OCI-LY1 (cell line): ENCODE data around the gene SLC22A17.

ENCODE experiments used
- H2AFZ ChIP-seq: fragments of 200-600 bp; sonication (generic), shearing (Covaris generic); 2 replicates; pipeline ENCODE4 v1.6.0; 2014; ENCODE audit warnings: antibody characterized with exemption, mild to moderate bottlenecking, low read length
- H3F3A ChIP-seq: fragments of 200-600 bp; sonication (generic), shearing (Covaris generic); 2 replicates; pipeline ENCODE4 v1.6.0; 2014; ENCODE audit warnings: mild to moderate bottlenecking, antibody characterized with exemption, low read length, moderate library complexity; ENCODE audit not compliant: insufficient read depth
- H3K27ac ChIP-seq: fragments of 200-600 bp; sonication (generic); 2 replicates; pipeline ENCODE4 v1.5.1; 2014; ENCODE audit warnings: low read length, mixed run types, mild to moderate bottlenecking, low read depth; ENCODE audit not compliant: poor library complexity, severe bottlenecking
- H3K27me3 ChIP-seq: fragments of 200-600 bp; sonication (generic); 2 replicates; pipeline ENCODE4 v1.6.0; 2014; ENCODE audit warnings: antibody characterized with exemption, mild to moderate bottlenecking, low read length, moderate library complexity; ENCODE audit not compliant: insufficient read depth
- H3K36me3 ChIP-seq: fragments of 200-600 bp; sonication (generic); 2 replicates; pipeline ENCODE4 v1.6.1; 2014; ENCODE audit warnings: mild to moderate bottlenecking, antibody characterized with exemption, low read length, moderate library complexity, mixed read lengths; ENCODE audit not compliant: insufficient read depth
- H3K4me1 ChIP-seq: fragments of 200-600 bp; sonication (generic); 2 replicates; pipeline ENCODE4 v1.5.1; 2014; ENCODE audit warnings: mild to moderate bottlenecking, low read length, moderate library complexity; ENCODE audit not compliant: insufficient read depth, severe bottlenecking
- H3K4me2 ChIP-seq: fragments of 200-600 bp; sonication (generic), shearing (Covaris generic); 2 replicates; pipeline ENCODE4 v1.6.1; 2014; ENCODE audit warnings: low read length
- H3K4me3 ChIP-seq: fragments of 200-600 bp; sonication (generic); 2 replicates; pipeline ENCODE4 v1.5.1; 2014; ENCODE audit warnings: low read length, low read depth, mild to moderate bottlenecking, mixed read lengths; ENCODE audit not compliant: poor library complexity, severe bottlenecking
- H3K79me2 ChIP-seq: fragments of 200-600 bp; shearing (Covaris generic); 2 replicates; pipeline ENCODE4 v1.6.1; 2016; ENCODE audit warnings: mixed run types, low read length, mixed read lengths; ENCODE audit not compliant: insufficient read depth
- H3K9ac ChIP-seq: fragments of 200-600 bp; sonication (generic), shearing (Covaris generic); 2 replicates; pipeline ENCODE4 v1.6.1; 2014; ENCODE audit warnings: mild to moderate bottlenecking, low read length, mixed read lengths
- H3K9me2 ChIP-seq: fragments of 200-600 bp; sonication (generic), shearing (Covaris generic); 2 replicates; pipeline ENCODE4 v1.6.1; 2014; ENCODE audit warnings: low read depth, mild to moderate bottlenecking, low read length, mixed read lengths
- H3K9me3 ChIP-seq: fragments of 200-600 bp; shearing (Covaris generic); 2 replicates; pipeline ENCODE4 v1.6.1; 2014; ENCODE audit warnings: low read length, mixed read lengths
- H4K20me1 ChIP-seq: fragments of 200-600 bp; sonication (generic), shearing (Covaris generic); 2 replicates; pipeline ENCODE4 v1.6.0; 2016; ENCODE audit warnings: mild to moderate bottlenecking, low read length; ENCODE audit not compliant: insufficient read depth
- EZH2 ChIP-seq: fragments of 200-600 bp; sonication (generic), shearing (Covaris generic); IDR thresholded peaks from 2 replicates; pipeline ENCODE4 v1.8.0; 2017; ENCODE audit warnings: borderline replicate concordance, mixed run types, mild to moderate bottlenecking, antibody characterized with exemption, low read length, moderate library complexity, mixed read lengths
- TF ChIP-seq, protein P1 (sequence below): fragments of 200-600 bp; sonication (generic), shearing (Covaris generic); IDR thresholded peaks from 2 replicates; pipeline ENCODE4 v1.5.1; 2017; ENCODE audit warnings: mild to moderate bottlenecking, antibody characterized with exemption, low read length, moderate library complexity, mixed read lengths

SLC22A17 gene

DNA sequence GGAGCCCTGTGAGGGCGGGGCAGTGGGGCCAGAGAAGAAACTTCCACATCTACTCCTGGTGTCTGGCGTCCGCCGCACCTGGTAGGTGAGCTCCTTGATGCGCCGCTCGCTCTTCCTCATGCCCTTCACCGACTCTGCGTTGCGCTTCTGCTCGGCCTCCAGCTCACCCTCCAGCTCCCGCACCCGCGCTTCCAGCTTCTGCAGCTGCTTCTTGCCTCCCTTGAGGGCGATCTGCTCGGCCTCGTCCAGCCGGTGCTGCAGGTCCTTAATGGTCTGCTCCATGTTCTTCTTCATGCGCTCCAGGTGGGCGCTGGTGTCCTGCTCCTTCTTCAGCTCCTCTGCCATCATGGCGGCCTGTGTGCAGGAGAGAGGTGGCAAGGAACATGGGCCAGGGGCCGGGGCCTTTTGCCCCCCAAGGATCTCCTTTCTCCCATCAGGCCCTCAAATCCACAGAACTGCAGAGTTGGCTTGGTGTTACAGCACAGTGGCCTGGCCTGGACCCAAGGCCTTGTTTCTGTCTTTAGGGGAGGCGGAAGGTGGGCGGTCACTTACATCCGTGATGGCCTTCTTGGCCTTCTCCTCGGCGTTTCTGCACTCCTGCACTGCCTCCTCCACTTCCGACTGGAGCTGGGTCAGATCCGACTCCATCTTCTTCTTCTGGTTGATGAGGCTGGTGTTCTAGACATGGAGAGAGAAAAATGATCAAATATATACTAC, 31.8 kb upstream of the SLC22A17 start:
- Histone ChIP-seq H2AFZ (no peak overlapping the region), H3K4me1 (no peaks in the 10 kb centered on the region), H3K4me2 (no peak overlapping the region), H3K27ac (no peak overlapping the region), H4K20me1 (no peaks in the 10 kb centered on the region), H3K27me3 (peaks cover 7% of the 10 kb centered on the region; the same call in 1 of the 2 replicates), H3K79me2 (no peaks in the 10 kb centered on the region), H3F3A (no peaks in the 10 kb centered on the region), H3K4me3 (no peak overlapping the region), H3K9me3 (no peaks in the 10 kb centered on the region), H3K9ac (no peak overlapping the region), H3K9me2 (no peaks in the 10 kb centered on the region), H3K36me3 (no peaks in the 10 kb centered on the region)
- TF ChIP-seq, protein P1, sequence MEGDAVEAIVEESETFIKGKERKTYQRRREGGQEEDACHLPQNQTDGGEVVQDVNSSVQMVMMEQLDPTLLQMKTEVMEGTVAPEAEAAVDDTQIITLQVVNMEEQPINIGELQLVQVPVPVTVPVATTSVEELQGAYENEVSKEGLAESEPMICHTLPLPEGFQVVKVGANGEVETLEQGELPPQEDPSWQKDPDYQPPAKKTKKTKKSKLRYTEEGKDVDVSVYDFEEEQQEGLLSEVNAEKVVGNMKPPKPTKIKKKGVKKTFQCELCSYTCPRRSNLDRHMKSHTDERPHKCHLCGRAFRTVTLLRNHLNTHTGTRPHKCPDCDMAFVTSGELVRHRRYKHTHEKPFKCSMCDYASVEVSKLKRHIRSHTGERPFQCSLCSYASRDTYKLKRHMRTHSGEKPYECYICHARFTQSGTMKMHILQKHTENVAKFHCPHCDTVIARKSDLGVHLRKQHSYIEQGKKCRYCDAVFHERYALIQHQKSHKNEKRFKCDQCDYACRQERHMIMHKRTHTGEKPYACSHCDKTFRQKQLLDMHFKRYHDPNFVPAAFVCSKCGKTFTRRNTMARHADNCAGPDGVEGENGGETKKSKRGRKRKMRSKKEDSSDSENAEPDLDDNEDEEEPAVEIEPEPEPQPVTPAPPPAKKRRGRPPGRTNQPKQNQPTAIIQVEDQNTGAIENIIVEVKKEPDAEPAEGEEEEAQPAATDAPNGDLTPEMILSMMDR: no peak
- no peak for TF ChIP-seq EZH2

DNA sequence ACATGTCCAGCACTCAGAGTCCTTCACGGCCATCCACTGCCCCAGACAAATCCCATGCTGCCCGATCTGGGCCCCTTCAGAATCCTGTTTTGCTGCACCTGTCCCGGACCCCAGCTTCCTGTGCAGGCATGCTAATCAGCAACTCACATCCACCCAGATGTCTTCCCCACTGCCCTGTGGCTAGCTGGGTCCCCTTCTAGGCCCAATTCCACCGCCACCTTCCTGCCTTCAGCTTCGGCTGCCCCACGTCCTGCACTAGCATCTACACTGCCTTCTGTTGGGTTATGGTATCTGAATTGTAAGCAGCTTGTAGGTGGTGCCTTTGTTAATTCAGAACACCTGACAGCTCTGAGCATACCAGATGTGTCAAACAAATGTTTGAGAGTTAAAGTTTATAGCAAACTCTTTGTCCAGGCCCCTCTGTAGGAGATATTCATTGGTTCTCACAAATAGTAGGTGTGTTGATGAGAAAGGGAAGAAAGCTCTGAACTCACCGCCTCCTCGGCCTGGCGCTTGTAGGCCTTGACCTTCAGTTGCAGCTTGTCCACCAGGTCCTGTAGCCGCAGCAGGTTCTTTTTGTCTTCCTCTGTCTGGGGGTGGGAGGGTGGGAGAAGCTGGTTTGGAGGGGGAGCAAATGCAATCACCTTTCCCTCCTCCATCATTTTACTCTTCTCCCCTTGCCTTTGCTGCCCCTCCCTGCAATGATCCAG, 30.2 kb upstream of the SLC22A17 start:
- no peak overlapping the region for H3K4me3 ChIP-seq
- H3K79me2 ChIP-seq: no peaks in the 10 kb centered on the region
- H3K4me1 ChIP-seq: no peaks in the 10 kb centered on the region
- no peak overlapping the region for H3K4me2 ChIP-seq
- no peak overlapping the region for H3K9ac ChIP-seq
- H3K27me3 ChIP-seq: peaks cover 7% of the 10 kb centered on the region; the same call in 1 of the 2 replicates
- H2AFZ ChIP-seq: no peak overlapping the region
- H3K9me2 ChIP-seq: no peaks in the 10 kb centered on the region
- H3K9me3 ChIP-seq: no peaks in the 10 kb centered on the region
- TF ChIP-seq EZH2: no peak
- TF ChIP-seq, protein P1: no peak
- H3K36me3 ChIP-seq: no peaks in the 10 kb centered on the region
- H4K20me1 ChIP-seq: no peaks in the 10 kb centered on the region
- no peaks in the 10 kb centered on the region for H3F3A ChIP-seq
- H3K27ac ChIP-seq: no peak overlapping the region

DNA sequence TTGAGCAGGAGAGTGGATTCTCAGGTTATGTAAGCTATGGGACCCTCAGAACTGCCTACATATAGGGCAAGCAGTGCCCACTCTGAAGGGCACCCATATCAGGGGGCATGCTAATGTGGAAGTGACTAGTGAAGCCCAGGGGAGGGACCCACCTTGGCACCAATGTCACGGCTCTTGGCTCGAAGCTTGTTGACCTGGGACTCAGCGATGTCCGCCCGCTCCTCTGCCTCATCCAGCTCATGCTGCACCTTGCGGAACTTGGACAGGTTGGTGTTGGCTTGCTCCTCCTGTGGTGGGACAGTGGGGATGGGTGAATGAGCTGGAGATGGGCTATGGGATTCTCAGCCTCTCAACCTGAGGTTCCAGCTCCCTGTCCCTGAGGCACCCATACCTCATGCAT, 29.6 kb upstream of the SLC22A17 start:
- H3K4me3 ChIP-seq: no peak overlapping the region
- TF ChIP-seq EZH2: no peak
- TF ChIP-seq, protein P1: no peak
- no peak overlapping the region for H3K9ac ChIP-seq
- H3F3A ChIP-seq: no peaks in the 10 kb centered on the region
- H4K20me1 ChIP-seq: no peaks in the 10 kb centered on the region
- H3K9me3 ChIP-seq: no peaks in the 10 kb centered on the region
- H3K36me3 ChIP-seq: no peaks in the 10 kb centered on the region
- no peak overlapping the region for H3K4me2 ChIP-seq
- peaks cover 7% of the 10 kb centered on the region; the same call in 1 of the 2 replicates for H3K27me3 ChIP-seq
- H3K4me1 ChIP-seq: no peaks in the 10 kb centered on the region
- H2AFZ ChIP-seq: no peak overlapping the region
- H3K9me2 ChIP-seq: no peaks in the 10 kb centered on the region
- H3K79me2 ChIP-seq: no peaks in the 10 kb centered on the region
- H3K27ac ChIP-seq: no peak overlapping the region
